AG10803 (cell line): ENCODE results near the gene SLC39A10.

Experiments
- DNase-seq: peaks from one replicate; pipeline ENCODE4 v3.0.0; 2010; ENCODE audit warnings: low read depth
- H3K4me3 ChIP-seq: 2 replicates; pipeline ENCODE4 v1.5.1; 2011; ENCODE audit warnings: mild to moderate bottlenecking, low read length, control low read depth
- CTCF ChIP-seq: conservative IDR thresholded peaks from 2 replicates; pipeline ENCODE4 v1.5.1; 2011; ENCODE audit warnings: mild to moderate bottlenecking, low read length, control low read depth, inconsistent platforms

Gene SLC39A10

GRCh38 chr2:195722075-195722474, 65.0 kb downstream of the SLC39A10 start:
- no peak for DNase-seq
- no peak for TF ChIP-seq CTCF

GRCh38 chr2:195727106-195727505, 70.1 kb downstream of the SLC39A10 start:
- no peak for TF ChIP-seq CTCF
- no peak overlapping the region for H3K4me3 ChIP-seq
- DNase-seq = no peak

More at GRCh38 chr2:195722075-195722474, 65.0 kb downstream of the SLC39A10 start:
- H3K4me3 ChIP-seq = no peak overlapping the region

- no peak for TF ChIP-seq CTCF
- peak; percentile 17 for DNase-seq
- H3K4me3 ChIP-seq = no peak overlapping the region
These were observed 73.9 kb downstream of the SLC39A10 start for GRCh38 chr2:195730912-195731311.

GRCh38 chr2:195732574-195732973, 75.5 kb downstream of the SLC39A10 start:
- DNase-seq = no peak
- no peak overlapping the region for H3K4me3 ChIP-seq
- TF ChIP-seq CTCF = no peak

- H3K4me3 ChIP-seq = no peak overlapping the region
- no peak for TF ChIP-seq CTCF
- DNase-seq = no peak
These were observed 76.8 kb downstream of the SLC39A10 start for GRCh38 chr2:195733831-195734230.

- no peak for TF ChIP-seq CTCF
- no peak for DNase-seq
These were observed 77.4 kb downstream of the SLC39A10 start for GRCh38 chr2:195734395-195734794.

GRCh38 chr2:195734931-195735330, 77.9 kb downstream of the SLC39A10 start:
- DNase-seq = no peak
- no peak for TF ChIP-seq CTCF
- H3K4me3 ChIP-seq = no peak overlapping the region

More at GRCh38 chr2:195734395-195734794, 77.4 kb downstream of the SLC39A10 start:
- no peak overlapping the region for H3K4me3 ChIP-seq
